Breast epithelium (tissue), 4 donors: Measurements from ENCODE around the gene ITGB7. TPM values are rescaled to one million over a fixed set of nuclear protein-coding genes. Genes with fewer than 3 reads are reported as not detected.

Experiments
- DNase-seq, 2 donors: peaks; one replicate each; pipeline ENCODE4 v3.0.0-alpha.2; 2019; ENCODE audit warnings: low spot score in 2 of 2
- H3K27ac ChIP-seq, 2 donors: fragments of 200-600 bp; sonication (generic) in 1 of 2; one replicate each; pipeline ENCODE4 v1.5.1; 2016 to 2019; ENCODE audit warnings: mild to moderate bottlenecking in 1 of 2
- H3K27me3 ChIP-seq, 2 donors: fragments of 200-600 bp; sonication (generic) in 1 of 2; one replicate each; pipeline versions ENCODE4 v1.5.1 to v1.6.0; 2017 to 2019; ENCODE audit warnings: control low read depth in 1 of 2, mild to moderate bottlenecking in 1 of 2
- H3K36me3 ChIP-seq: fragments of 200-600 bp; one replicate; pipeline ENCODE4 v1.5.1; 2019
- H3K4me1 ChIP-seq, 2 donors: fragments of 200-600 bp; sonication (generic); one replicate each; pipeline ENCODE4 v1.5.1; 2016 to 2019; ENCODE audit warnings: control low read depth in 1 of 2
- H3K4me3 ChIP-seq, 3 donors: fragments of 200-600 bp; sonication (generic); 1 replicate in 2 of 3; 2 replicates in 1 of 3; pipeline ENCODE4 v1.5.1; 2016 to 2019; ENCODE audit warnings: mild to moderate bottlenecking in 3 of 3, moderate library complexity in 2 of 3
- H3K9me3 ChIP-seq, 2 donors: fragments of 200-600 bp; sonication (generic) in 1 of 2; one replicate each; pipeline ENCODE4 v1.5.1; 2016 to 2019; ENCODE audit warnings: control low read depth in 1 of 2
- POLR2A ChIP-seq: fragments of 450-650 bp; IDR thresholded peaks from one replicate; pipeline ENCODE4 v1.6.1; 2016; ENCODE audit warnings: antibody characterized with exemption, mild to moderate bottlenecking, moderate library complexity
- POLR2AphosphoS5 ChIP-seq, 3 donors: sonication (generic); formaldehyde crosslinking; IDR thresholded peaks; one replicate each; pipeline ENCODE4 v1.6.1; 2017; ENCODE audit warnings: antibody characterized with exemption in 3 of 3
- intact Hi-C: fragments of 100-400 bp; cut with DNase I; formaldehyde crosslinking; loops from one replicate; pipeline ENCODE4 v1.15.1; 2023; ENCODE audit warnings: low total_unique reads
- total RNA-seq, 3 donors: library from RNA; depleted of rRNA; stranded (reverse); fragments of >200 nt; gene quantifications; one replicate each; pipeline ENCODE4 v1.1.0, GENCODE V29; 2016
- TF ChIP-seq, protein P1 (sequence below), 3 donors: fragments of 450-650 bp; IDR thresholded peaks; one replicate each; pipeline ENCODE4 v1.5.1; 2016 to 2017; ENCODE audit warnings: antibody characterized with exemption in 3 of 3, mild to moderate bottlenecking in 3 of 3, moderate library complexity in 3 of 3

Gene ITGB7
- total RNA-seq, 3 donors from 2014 or later: 1.1 to 2.9 (median 2.9) TPM

DNA sequence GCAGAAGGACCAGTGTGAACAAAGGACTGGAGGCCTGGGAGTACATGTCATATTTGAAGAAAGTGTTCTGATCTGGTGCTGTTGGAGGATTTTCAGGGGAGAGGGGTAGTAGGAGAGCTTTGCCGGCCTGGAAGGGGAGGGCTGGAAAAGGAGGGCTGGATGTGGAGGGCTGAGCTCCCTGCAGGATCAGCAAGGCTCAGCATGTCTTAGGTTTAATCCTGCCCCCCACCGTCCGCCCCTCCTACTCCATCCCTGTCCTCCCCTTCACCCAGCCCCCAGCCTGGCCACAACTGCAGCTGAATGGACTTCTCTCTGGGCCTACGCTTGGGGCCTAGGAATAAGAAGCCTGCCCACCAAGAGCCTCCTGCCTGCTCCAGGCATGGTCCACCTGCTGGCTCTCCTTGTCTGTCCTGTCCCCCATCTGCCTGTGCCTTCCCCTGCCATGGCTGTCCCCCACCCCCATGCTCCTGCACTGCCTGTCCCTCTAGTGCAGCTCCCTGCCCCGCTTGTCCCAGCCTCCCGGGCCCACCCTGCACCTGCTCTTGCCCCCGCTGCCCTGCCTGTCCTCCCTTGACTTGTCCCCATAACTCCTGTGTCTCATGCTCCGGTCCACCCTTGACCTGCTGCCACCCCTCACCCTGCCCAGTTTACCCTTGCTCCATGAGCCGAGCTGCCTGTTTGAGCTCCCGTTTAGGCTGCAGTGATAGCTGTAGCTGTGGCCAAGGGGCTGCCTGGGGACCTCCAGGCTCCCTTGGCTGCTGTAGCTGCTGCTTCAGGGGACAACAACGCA lies 34.8 kb upstream of the ITGB7 start:
- TF ChIP-seq POLR2AphosphoS5 (IDR thresholded peaks at IDR 0.05) (no peak), POLR2A (no peak)
- TF ChIP-seq, protein P1, sequence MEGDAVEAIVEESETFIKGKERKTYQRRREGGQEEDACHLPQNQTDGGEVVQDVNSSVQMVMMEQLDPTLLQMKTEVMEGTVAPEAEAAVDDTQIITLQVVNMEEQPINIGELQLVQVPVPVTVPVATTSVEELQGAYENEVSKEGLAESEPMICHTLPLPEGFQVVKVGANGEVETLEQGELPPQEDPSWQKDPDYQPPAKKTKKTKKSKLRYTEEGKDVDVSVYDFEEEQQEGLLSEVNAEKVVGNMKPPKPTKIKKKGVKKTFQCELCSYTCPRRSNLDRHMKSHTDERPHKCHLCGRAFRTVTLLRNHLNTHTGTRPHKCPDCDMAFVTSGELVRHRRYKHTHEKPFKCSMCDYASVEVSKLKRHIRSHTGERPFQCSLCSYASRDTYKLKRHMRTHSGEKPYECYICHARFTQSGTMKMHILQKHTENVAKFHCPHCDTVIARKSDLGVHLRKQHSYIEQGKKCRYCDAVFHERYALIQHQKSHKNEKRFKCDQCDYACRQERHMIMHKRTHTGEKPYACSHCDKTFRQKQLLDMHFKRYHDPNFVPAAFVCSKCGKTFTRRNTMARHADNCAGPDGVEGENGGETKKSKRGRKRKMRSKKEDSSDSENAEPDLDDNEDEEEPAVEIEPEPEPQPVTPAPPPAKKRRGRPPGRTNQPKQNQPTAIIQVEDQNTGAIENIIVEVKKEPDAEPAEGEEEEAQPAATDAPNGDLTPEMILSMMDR (IDR thresholded peaks at IDR 0.05): no peak
- Histone ChIP-seq H3K36me3 (no peaks in the 10 kb centered on the region), H3K27ac (no peak overlapping the region), H3K4me3 (no peak overlapping the region), H3K27me3 (no peaks in the 10 kb centered on the region), H3K9me3 (no peaks in the 10 kb centered on the region), H3K4me1 (no peaks in the 10 kb centered on the region)
- DNase-seq: no peak
- intact Hi-C loops: loop anchor here (5.0 kb wide), 1 partner anchor 890 kb away; no protein-coding TSS in a partner anchor

DNA sequence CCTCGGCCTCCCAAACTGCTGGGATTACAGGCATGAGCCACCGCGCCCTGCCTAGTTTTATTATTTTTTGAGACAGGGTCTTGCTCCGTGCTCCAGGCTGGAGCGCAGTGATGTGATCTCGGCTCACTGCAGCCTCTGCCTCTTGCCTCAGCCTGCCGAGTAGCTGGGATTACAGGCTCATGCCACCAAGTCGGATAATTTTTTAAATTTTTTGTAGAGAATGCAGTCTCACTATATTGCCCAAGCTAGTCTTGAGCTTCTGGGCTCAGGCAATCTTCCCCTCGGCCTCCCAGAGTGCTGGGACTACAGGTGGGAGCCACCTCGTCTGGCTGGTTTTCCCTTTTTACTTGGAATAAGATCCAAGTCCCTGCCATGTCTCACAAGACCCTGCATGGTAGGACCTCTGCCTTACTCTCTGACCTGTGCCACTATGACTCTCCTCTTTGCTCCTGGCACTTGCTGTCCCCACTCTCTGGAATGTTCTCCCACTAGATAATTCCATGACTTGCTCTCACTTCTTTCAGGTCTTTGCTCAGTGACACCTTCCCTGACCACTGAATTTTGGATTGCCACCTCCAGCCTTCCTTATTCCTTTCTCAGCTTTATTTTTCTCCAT lies 32.7 kb upstream of the ITGB7 start:
- intact Hi-C loops: loop anchor here (5.0 kb wide), 1 partner anchor 887 kb away; no protein-coding TSS in a partner anchor
- Histone ChIP-seq H3K9me3 (no peaks in the 10 kb centered on the region), H3K4me3 (no peak overlapping the region), H3K27me3 (no peaks in the 10 kb centered on the region), H3K27ac (no peak overlapping the region), H3K36me3 (no peaks in the 10 kb centered on the region), H3K4me1 (peaks cover 0 to 9% of the 10 kb centered on the region in 2 donors)
- no peak for TF ChIP-seq POLR2AphosphoS5 (IDR thresholded peaks at IDR 0.05)
- TF ChIP-seq, protein P1 (IDR thresholded peaks at IDR 0.05): no peak
- no peak for TF ChIP-seq POLR2A
- DNase-seq: no peak

DNA sequence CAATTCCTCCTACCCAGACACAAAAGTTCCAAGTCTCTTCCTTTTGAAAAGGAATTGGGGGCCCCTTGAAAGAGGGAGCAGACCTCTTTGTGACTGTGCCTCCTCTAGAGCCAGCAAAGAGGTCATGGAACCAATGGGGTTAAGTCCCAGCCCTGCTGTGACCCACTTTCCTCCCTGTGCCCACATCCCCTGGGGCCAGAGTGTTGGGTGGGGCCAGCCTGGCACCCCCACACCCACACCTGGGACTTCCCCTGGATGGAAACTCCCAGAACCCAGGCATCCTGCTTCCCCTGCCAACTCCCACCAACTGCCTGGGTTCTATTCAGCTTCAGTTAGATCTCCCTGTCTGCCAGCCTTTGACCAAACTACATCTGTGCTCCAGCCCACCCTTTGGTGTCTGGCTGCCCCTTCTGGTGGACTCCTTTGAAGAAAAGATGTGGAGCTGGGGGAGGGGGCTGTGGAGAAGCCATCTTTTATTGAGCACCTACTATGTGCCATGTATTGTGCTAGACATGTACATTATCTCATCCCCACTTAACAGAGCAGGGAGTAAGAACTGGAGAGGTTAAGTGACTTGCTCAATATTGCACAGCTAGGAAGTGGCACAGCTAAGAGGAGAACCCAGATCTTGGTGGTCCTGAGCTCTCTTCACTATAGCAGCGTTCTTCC lies 29.5 kb upstream of the ITGB7 start:
- H3K4me1 ChIP-seq: peaks cover 12 to 26% of the 10 kb centered on the region in 2 donors
- TF ChIP-seq, protein P1 (IDR thresholded peaks at IDR 0.05): no peak
- TF ChIP-seq POLR2AphosphoS5 (IDR thresholded peaks at IDR 0.05): no peak
- TF ChIP-seq POLR2A: no peak
- H3K36me3 ChIP-seq: no peaks in the 10 kb centered on the region
- intact Hi-C loops: no loop called here
- no peaks in the 10 kb centered on the region for H3K9me3 ChIP-seq
- peak overlapping the region; percentile 94 to 98 for H3K27ac ChIP-seq
- H3K27me3 ChIP-seq: no peaks in the 10 kb centered on the region
- no peak overlapping the region for H3K4me3 ChIP-seq
- no peak for DNase-seq

DNA sequence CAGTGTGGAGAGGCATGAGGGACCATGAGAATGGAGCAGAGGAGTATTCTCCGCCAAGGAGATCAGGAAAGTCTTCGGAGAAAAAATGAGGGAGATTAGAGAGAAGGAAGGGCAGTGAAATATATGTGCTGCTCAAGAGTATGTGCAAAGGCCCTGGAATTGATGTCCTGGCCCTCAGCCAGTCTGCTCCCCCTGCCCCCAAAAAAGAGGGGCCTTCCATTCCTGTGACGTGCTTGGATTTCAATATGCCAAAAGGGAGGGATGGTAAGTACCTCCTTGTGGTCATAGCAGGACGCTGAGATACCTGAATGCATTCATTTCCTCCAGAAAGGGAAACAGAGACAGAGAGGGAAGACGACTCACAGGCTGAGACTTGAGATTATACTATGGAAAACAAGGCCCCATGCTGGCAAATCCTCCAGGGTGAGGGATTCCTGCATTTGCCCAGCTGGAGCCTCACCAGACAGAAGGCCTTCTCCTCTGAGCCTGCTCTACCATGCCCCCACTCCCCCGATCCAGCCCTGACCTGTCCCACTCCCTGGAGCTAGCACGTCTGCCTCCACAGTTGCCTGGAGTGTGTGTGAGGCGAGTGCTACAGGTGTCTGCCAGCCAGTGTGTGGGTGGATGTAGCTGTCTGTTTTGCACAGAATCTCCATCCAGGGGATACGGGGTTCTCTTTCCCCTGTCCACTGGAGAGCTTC lies 28.8 kb upstream of the ITGB7 start:
- H3K4me1 ChIP-seq: peaks cover 12 to 26% of the 10 kb centered on the region in 2 donors
- no peaks in the 10 kb centered on the region for H3K27me3 ChIP-seq
- no peaks in the 10 kb centered on the region for H3K36me3 ChIP-seq
- DNase-seq: no peak
- TF ChIP-seq, protein P1 (IDR thresholded peaks at IDR 0.05): no peak
- TF ChIP-seq POLR2A (no peak), POLR2AphosphoS5 (IDR thresholded peaks at IDR 0.05) (no peak)
- no peaks in the 10 kb centered on the region for H3K9me3 ChIP-seq
- peak overlapping the region; percentile 94 to 98 for H3K27ac ChIP-seq
- no peak overlapping the region for H3K4me3 ChIP-seq
- intact Hi-C loops: no loop called here
